SK-N-MC (cell line): Measurements from ENCODE around the gene CLIC4.

Source experiments
- EZH2 ChIP-seq: fragments of 200-600 bp; sonication (generic); IDR thresholded peaks from one replicate; pipeline ENCODE4 v1.6.1; 2017; ENCODE audit warnings: antibody characterized with exemption
- POLR2AphosphoS5 ChIP-seq: IDR thresholded peaks from 2 replicates; pipeline ENCODE4 v1.6.1; 2012; ENCODE audit warnings: mild to moderate bottlenecking, low read depth, low read length, borderline replicate concordance

DNA sequence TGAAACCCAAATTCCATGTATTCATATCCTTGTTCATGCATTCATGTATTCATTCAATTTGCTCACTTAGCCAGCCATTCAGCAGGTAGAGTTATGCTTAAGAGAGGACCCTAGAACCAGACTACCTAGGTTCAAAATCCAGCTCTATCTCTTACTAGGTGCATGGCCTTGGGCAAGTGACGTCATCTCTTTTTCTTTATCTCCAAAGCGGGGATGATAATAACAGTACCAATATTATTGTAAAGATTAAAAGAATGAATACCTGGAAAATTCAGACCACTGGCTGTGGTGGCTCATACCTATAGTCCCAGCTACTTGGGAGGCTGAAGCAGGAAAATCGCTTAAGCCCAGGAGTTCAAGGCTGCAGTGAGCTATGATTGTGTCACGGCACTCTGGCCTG is 33.9 kb upstream of the CLIC4 start:
- TF ChIP-seq POLR2AphosphoS5 (no peak), EZH2 (no peak)
